Mucosa of descending colon (tissue), 3 donors: ENCODE data around the gene IST1. TPM values are rescaled to one million over a fixed set of nuclear protein-coding genes. Genes with fewer than 3 reads are reported as not detected.

Experiments
- ATAC-seq: fragments of 200-7000 bp; cut with Tn5 transposase; one replicate; pipeline ENCODE4 v1.9.1; 2020; ENCODE audit warnings: mild to moderate bottlenecking, moderate library complexity
- DNase-seq, 3 donors: peaks; one replicate each; pipeline ENCODE4 v3.0.0-alpha.2; 2020
- H3K36me3 ChIP-seq: fragments of 200-600 bp; one replicate; pipeline ENCODE4 v1.8.0; 2021; ENCODE audit warnings: low read depth, mild to moderate bottlenecking
- H3K4me1 ChIP-seq: fragments of 200-600 bp; one replicate; pipeline ENCODE4 v1.8.0; 2021; ENCODE audit warnings: low read depth, mild to moderate bottlenecking
- H3K4me3 ChIP-seq: fragments of 200-600 bp; one replicate; pipeline ENCODE4 v1.8.0; 2021; ENCODE audit warnings: mild to moderate bottlenecking
- H3K9me3 ChIP-seq: fragments of 200-600 bp; one replicate; pipeline ENCODE4 v1.8.0; 2021; ENCODE audit warnings: mild to moderate bottlenecking
- CTCF ChIP-seq: fragments of 200-600 bp; IDR thresholded peaks from one replicate; pipeline ENCODE4 v1.8.0; 2022; ENCODE audit warnings: antibody characterized with exemption, mild to moderate bottlenecking
- intact Hi-C, 2 donors: fragments of 100-400 bp; cut with DNase I in 1 of 2; cut with micrococcal nuclease in 1 of 2; formaldehyde crosslinking; loops; one replicate each; pipeline versions ENCODE4 v1.11.0 to v1.11.1; 2022; cut with DNase I, micrococcal nuclease
- total RNA-seq, 3 donors: library from RNA; stranded (reverse); fragmentation: NEBNext Ultra II Directional in 2 of 3; extraction: Animal tissue kit (Norgen Biotek cat#: 25700) in 2 of 3; gene quantifications; one replicate each; pipeline versions ENCODE4 v1.2.1 to v1.2.4, GENCODE V29; 2021 to 2023
- donor health status: DM: no; HTN: no; CAD: no; lungs with moderate emphysema.
- donor health status: DM: no; HTN: no; CAD: no.
- donor health status: DM: no; HTN: yes; CAD: no.

IST1 gene
- total RNA-seq, 3 donors from 2014 or later = 223 to 278 (median 228) TPM

- no peak for DNase-seq
- H3K36me3 ChIP-seq = no peaks in the 10 kb centered on the region
- H3K9me3 ChIP-seq = no peaks in the 10 kb centered on the region
- no peak overlapping the region for H3K4me3 ChIP-seq
- no peak for ATAC-seq
- intact Hi-C loops = no loop called here
- H3K4me1 ChIP-seq = no peaks in the 10 kb centered on the region
- no peak for TF ChIP-seq CTCF
These were observed 26.2 kb upstream of the IST1 start for GRCh38 chr16:71869089-71869488.

GRCh38 chr16:71870818-71871217 lies 24.5 kb upstream of the IST1 start:
- no peak for TF ChIP-seq CTCF
- Histone ChIP-seq H3K9me3 (no peaks in the 10 kb centered on the region), H3K4me3 (no peak overlapping the region), H3K36me3 (no peaks in the 10 kb centered on the region), H3K4me1 (no peaks in the 10 kb centered on the region)
- intact Hi-C loops = no loop called here
- DNase-seq (no peak), ATAC-seq (no peak)

- intact Hi-C loops = no loop called here
- ATAC-seq = no peak
- Histone ChIP-seq H3K36me3 (no peaks in the 10 kb centered on the region), H3K4me1 (no peaks in the 10 kb centered on the region), H3K4me3 (no peak overlapping the region), H3K9me3 (no peaks in the 10 kb centered on the region)
- no peak for DNase-seq
- no peak for TF ChIP-seq CTCF
These were observed 22.1 kb upstream of the IST1 start for GRCh38 chr16:71873199-71873598.

GRCh38 chr16:71878911-71879310 lies 16.4 kb upstream of the IST1 start:
- no peaks in the 10 kb centered on the region for H3K4me1 ChIP-seq
- no peak for DNase-seq
- intact Hi-C loops = no loop called here
- no peaks in the 10 kb centered on the region for H3K36me3 ChIP-seq
- no peak for ATAC-seq
- H3K4me3 ChIP-seq = no peak overlapping the region
- no peak for TF ChIP-seq CTCF
- H3K9me3 ChIP-seq = no peaks in the 10 kb centered on the region

GRCh38 chr16:71880176-71880575 lies 15.2 kb upstream of the IST1 start:
- TF ChIP-seq CTCF = no peak
- no peak overlapping the region for H3K4me3 ChIP-seq
- H3K36me3 ChIP-seq = no peaks in the 10 kb centered on the region
- intact Hi-C loops = no loop called here
- H3K4me1 ChIP-seq = no peaks in the 10 kb centered on the region
- DNase-seq (no peak), ATAC-seq (no peak)
- no peaks in the 10 kb centered on the region for H3K9me3 ChIP-seq

- intact Hi-C loops = no loop called here
- DNase-seq = peak in 1 of 3 donors; percentile 95
- no peaks in the 10 kb centered on the region for H3K4me1 ChIP-seq
- no peaks in the 10 kb centered on the region for H3K9me3 ChIP-seq
- peak; percentile 89 for TF ChIP-seq CTCF
- ATAC-seq = peak; percentile 68
- H3K36me3 ChIP-seq = no peaks in the 10 kb centered on the region
- peak overlapping the region; percentile 89 for H3K4me3 ChIP-seq
These were observed 12.7 kb upstream of the IST1 start for GRCh38 chr16:71882505-71883167.
